GM12874 (cell line): Measurements from ENCODE around the gene UAP1.

ENCODE experiments used
- TF ChIP-seq, protein P1 (sequence below): IDR thresholded peaks from 2 replicates; pipeline ENCODE4 v1.5.1; 2011; ENCODE audit warnings: low read depth, mild to moderate bottlenecking, control low read depth, low read length, moderate library complexity; ENCODE audit not compliant: insufficient read depth

Gene UAP1

GRCh38 chr1:162565460-162565859 lies 3.9 kb downstream of the UAP1 start:
- TF ChIP-seq, protein P1, sequence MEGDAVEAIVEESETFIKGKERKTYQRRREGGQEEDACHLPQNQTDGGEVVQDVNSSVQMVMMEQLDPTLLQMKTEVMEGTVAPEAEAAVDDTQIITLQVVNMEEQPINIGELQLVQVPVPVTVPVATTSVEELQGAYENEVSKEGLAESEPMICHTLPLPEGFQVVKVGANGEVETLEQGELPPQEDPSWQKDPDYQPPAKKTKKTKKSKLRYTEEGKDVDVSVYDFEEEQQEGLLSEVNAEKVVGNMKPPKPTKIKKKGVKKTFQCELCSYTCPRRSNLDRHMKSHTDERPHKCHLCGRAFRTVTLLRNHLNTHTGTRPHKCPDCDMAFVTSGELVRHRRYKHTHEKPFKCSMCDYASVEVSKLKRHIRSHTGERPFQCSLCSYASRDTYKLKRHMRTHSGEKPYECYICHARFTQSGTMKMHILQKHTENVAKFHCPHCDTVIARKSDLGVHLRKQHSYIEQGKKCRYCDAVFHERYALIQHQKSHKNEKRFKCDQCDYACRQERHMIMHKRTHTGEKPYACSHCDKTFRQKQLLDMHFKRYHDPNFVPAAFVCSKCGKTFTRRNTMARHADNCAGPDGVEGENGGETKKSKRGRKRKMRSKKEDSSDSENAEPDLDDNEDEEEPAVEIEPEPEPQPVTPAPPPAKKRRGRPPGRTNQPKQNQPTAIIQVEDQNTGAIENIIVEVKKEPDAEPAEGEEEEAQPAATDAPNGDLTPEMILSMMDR, result no peak

DNA sequence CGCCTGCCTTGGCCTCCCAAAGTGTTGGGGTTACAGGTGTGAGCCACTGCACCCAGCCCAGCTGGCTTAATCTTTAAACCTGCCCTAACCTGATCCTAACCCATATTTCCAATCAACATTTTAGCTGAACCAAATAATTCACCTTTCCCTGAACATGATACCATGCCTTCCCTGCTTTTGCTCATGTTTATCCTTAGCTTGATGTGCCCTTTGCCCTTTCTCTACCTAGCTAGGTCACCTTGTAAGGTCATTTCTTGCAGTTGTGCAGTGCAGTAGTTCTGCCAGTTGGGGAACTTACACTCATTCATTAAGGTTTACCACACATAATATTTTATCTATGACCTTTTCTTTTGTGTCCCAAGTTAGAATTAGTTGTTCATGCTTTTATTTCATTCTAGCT lies 5.3 kb downstream of the UAP1 start:
- TF ChIP-seq, protein P1, result no peak

DNA sequence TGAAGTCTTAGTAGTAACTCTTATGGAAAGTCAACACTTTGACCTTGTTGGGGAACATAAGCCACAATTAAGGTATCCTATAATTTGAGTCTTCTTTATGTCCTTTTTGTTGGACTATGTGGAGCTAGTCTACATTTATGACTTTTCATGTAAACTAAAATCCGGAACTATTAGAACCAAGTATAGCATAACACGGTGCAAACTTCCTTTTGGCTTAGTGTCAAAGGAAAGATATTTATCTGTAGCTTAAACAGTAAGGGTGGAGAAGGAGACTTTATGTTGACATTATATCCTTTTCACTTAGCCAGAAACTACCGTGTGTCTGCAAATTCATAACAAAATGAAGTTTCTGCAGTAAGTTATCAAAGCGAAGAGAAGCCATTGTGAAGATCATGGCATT lies 7.3 kb downstream of the UAP1 start:
- TF ChIP-seq, protein P1, result no peak

DNA sequence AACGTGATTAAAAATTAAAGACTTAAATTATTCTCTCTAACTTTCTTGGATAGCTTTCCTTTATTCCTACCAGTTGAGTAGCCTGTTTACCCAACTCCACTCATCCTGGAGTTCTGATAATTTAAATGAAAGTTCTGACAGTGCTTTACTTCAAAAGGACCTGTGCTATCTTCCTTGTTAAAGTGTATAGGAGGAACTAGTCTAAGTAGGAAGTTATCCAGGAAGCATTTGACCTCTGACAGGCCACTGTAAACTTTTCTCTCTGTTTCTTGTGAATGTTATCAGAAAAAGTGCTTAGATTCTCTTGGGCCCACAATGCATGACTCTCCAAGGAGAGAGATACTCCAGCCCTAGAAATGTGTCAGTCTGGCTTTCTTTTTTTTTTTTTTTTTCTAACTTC lies 9.2 kb downstream of the UAP1 start:
- TF ChIP-seq, protein P1, result no peak

DNA sequence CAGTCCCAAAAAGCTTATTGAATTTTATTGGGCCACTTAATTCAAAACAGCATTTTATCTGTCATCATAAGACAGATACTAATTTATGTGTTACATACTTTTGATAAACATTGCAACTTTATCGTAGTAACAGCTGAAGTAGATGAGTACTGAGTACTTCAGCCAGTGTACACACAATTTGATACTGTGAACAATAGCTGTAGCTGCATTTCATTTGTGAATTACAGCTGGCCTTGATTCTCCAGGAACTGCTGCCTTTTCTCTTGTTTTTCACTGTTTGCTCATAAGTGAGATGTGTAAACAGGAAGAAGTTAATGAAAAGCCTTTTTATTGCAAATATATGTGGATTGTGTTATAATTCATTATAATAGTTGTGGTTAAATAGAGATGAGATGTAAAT lies 10.2 kb downstream of the UAP1 start:
- TF ChIP-seq, protein P1, result no peak

GRCh38 chr1:162573136-162573535 lies 11.6 kb downstream of the UAP1 start:
- TF ChIP-seq, protein P1, result no peak

- TF ChIP-seq, protein P1, result no peak
These were observed 16.7 kb downstream of the UAP1 start for GRCh38 chr1:162578071-162578700.

DNA sequence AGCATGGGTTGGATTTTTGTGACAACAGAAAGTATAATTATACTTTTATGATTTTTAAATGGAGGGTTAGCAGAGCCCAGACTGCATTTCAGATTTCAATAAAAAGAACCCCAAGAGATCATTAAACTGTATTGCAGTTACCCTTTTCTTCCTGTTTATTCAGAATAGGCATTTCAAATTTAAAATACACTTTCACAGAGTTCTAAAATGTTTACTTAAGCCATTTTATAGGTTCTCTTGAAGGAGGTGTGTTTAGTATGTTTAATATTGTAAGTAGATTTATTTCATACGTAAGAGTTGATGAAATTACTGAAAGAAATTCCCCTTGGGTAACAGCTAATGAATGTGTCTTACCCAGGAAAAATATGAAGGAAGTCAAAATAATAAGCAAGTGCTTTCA lies 17.4 kb downstream of the UAP1 start:
- TF ChIP-seq, protein P1, result no peak
